Activated CD4-positive, alpha-beta T cell treated with anti-CD3 and anti-CD28 coated beads, Interleukin-2, amount 50 U/mL, for 16 hours (primary cell): ENCODE data around the gene SESN1.

Source experiments
- DNase-seq: peaks from one replicate; pipeline ENCODE4 v3.0.0-alpha.2; 2020

The SESN1 gene

GRCh38 chr6:109058620-109059019, 36.0 kb downstream of the SESN1 start:
- no peak for DNase-seq

- DNase-seq: no peak
Measured at GRCh38 chr6:109056661-109057060, 38.0 kb downstream of the SESN1 start.

- no peak for DNase-seq
Measured at GRCh38 chr6:109055771-109056235, 38.8 kb downstream of the SESN1 start.

- no peak for DNase-seq
Measured at GRCh38 chr6:109053336-109053735, 41.3 kb downstream of the SESN1 start.

- DNase-seq: no peak
Measured at GRCh38 chr6:109052852-109053251, 41.8 kb downstream of the SESN1 start.

- DNase-seq: no peak
Measured at GRCh38 chr6:109052018-109052651, 42.5 kb downstream of the SESN1 start.

GRCh38 chr6:109051301-109052017, 43.2 kb downstream of the SESN1 start:
- DNase-seq: no peak

- DNase-seq: no peak
Measured at GRCh38 chr6:109050447-109051102, 44.1 kb downstream of the SESN1 start.

- DNase-seq: no peak
Measured at GRCh38 chr6:109050012-109050411, 44.6 kb downstream of the SESN1 start.

- DNase-seq: no peak
Measured at GRCh38 chr6:109048670-109049415, 45.8 kb downstream of the SESN1 start.

- DNase-seq: no peak
Measured at GRCh38 chr6:109048176-109048575, 46.5 kb downstream of the SESN1 start.

- no peak for DNase-seq
Measured at GRCh38 chr6:109045493-109045892, 49.2 kb downstream of the SESN1 start.

GRCh38 chr6:109039795-109040194, 54.9 kb downstream of the SESN1 start:
- DNase-seq: no peak

- no peak for DNase-seq
Measured at GRCh38 chr6:109038837-109039398, 55.7 kb downstream of the SESN1 start.

- no peak for DNase-seq
Measured at GRCh38 chr6:109036574-109037294, 57.9 kb downstream of the SESN1 start.

GRCh38 chr6:109034526-109034925, 60.1 kb downstream of the SESN1 start:
- no peak for DNase-seq

- no peak for DNase-seq
Measured at GRCh38 chr6:109033655-109034054, 61.0 kb downstream of the SESN1 start.

GRCh38 chr6:109031416-109031815, 63.2 kb downstream of the SESN1 start:
- DNase-seq: no peak

GRCh38 chr6:109029313-109029712, 65.3 kb downstream of the SESN1 start:
- no peak for DNase-seq

- DNase-seq: no peak
Measured at GRCh38 chr6:109028439-109028838, 66.2 kb downstream of the SESN1 start.

GRCh38 chr6:109027964-109028363, 66.7 kb downstream of the SESN1 start:
- DNase-seq: no peak

- DNase-seq: no peak
Measured at GRCh38 chr6:109025639-109026038, 69.0 kb downstream of the SESN1 start.
